Neural crest cell (in vitro differentiated cells): ENCODE measurements around the gene ISX. TPM values are rescaled to one million over a fixed set of nuclear protein-coding genes. Genes with fewer than 3 reads are reported as not detected.

ENCODE experiments used
- DNase-seq: peaks from one replicate; pipeline ENCODE4 v3.0.0; 2021; ENCODE audit warnings: low read depth, mixed read lengths, low spot score
- H3K27ac Mint-ChIP-seq: one replicate; pipeline ENCODE4 v1.8.0; 2021; ENCODE audit warnings: mild to moderate bottlenecking, mixed read lengths; ENCODE audit not compliant: unreplicated experiment
- H3K27me3 Mint-ChIP-seq: 2 replicates; pipeline ENCODE4 v1.8.0; 2021; ENCODE audit warnings: low read depth, mild to moderate bottlenecking, mixed read lengths
- H3K36me3 Mint-ChIP-seq: 2 replicates; pipeline ENCODE4 v1.8.0; 2021; ENCODE audit warnings: low read depth, mild to moderate bottlenecking, mixed read lengths
- H3K4me1 Mint-ChIP-seq: 2 replicates; pipeline ENCODE4 v1.8.0; 2021; ENCODE audit warnings: mixed read lengths
- H3K4me3 Mint-ChIP-seq: one replicate; pipeline ENCODE4 v1.8.0; 2021; ENCODE audit warnings: mild to moderate bottlenecking, mixed read lengths
- H3K9me3 Mint-ChIP-seq: 2 replicates; pipeline ENCODE4 v1.8.0; 2021; ENCODE audit warnings: mixed read lengths
- CTCF ChIP-seq: fragments of 200-600 bp; sonication (generic); conservative IDR thresholded peaks from 2 replicates; pipeline ENCODE4 v1.5.0; 2021; ENCODE audit warnings: antibody characterized with exemption, mild to moderate bottlenecking
- total RNA-seq: library from RNA; stranded (reverse); gene quantifications from 2 replicates; pipeline ENCODE4 v1.2.1, GENCODE V29; 2021

The ISX gene
- total RNA-seq, 1 donor from 2014 or later: not detected

GRCh38 chr22:35099883-35100282 lies 33.9 kb downstream of the ISX start:
- no peak for TF ChIP-seq CTCF
- Mint-ChIP-seq H3K27me3 (peaks cover 4% of the 10 kb centered on the region), H3K36me3 (no peaks in the 10 kb centered on the region), H3K4me3 (no peak overlapping the region), H3K4me1 (no peaks in the 10 kb centered on the region), H3K27ac (no peak overlapping the region), H3K9me3 (no peaks in the 10 kb centered on the region)
- DNase-seq: no peak

- H3K4me1 Mint-ChIP-seq: no peaks in the 10 kb centered on the region
- peak overlapping the region; percentile 20 for H3K27ac Mint-ChIP-seq
These were observed 36.7 kb downstream of the ISX start for GRCh38 chr22:35102663-35103062.

GRCh38 chr22:35103761-35104160 lies 37.8 kb downstream of the ISX start:
- Mint-ChIP-seq H3K4me1 (no peaks in the 10 kb centered on the region), H3K27ac (no peak overlapping the region), H3K4me3 (no peak overlapping the region), H3K27me3 (peaks cover 25% of the 10 kb centered on the region), H3K9me3 (no peaks in the 10 kb centered on the region), H3K36me3 (no peaks in the 10 kb centered on the region)
- no peak for DNase-seq
- TF ChIP-seq CTCF: no peak

More at GRCh38 chr22:35102663-35103062, 36.7 kb downstream of the ISX start:
- DNase-seq: no peak
- H3K36me3 Mint-ChIP-seq: no peaks in the 10 kb centered on the region
- H3K9me3 Mint-ChIP-seq: no peaks in the 10 kb centered on the region
- no peak overlapping the region for H3K4me3 Mint-ChIP-seq
- no peak for TF ChIP-seq CTCF
- H3K27me3 Mint-ChIP-seq: peaks cover 22% of the 10 kb centered on the region

- peaks cover 25% of the 10 kb centered on the region for H3K27me3 Mint-ChIP-seq
- no peak for DNase-seq
- H3K4me3 Mint-ChIP-seq: no peak overlapping the region
These were observed 38.5 kb downstream of the ISX start for GRCh38 chr22:35104491-35104890.

GRCh38 chr22:35109616-35110015 lies 43.7 kb downstream of the ISX start:
- no peak for DNase-seq
- no peak for TF ChIP-seq CTCF
- Mint-ChIP-seq H3K27ac (no peak overlapping the region), H3K36me3 (no peaks in the 10 kb centered on the region), H3K4me3 (no peak overlapping the region), H3K4me1 (no peaks in the 10 kb centered on the region), H3K9me3 (no peaks in the 10 kb centered on the region), H3K27me3 (peaks cover 24% of the 10 kb centered on the region)

More at GRCh38 chr22:35104491-35104890, 38.5 kb downstream of the ISX start:
- no peaks in the 10 kb centered on the region for H3K9me3 Mint-ChIP-seq
- no peak overlapping the region for H3K27ac Mint-ChIP-seq
- H3K4me1 Mint-ChIP-seq: no peaks in the 10 kb centered on the region
- no peak for TF ChIP-seq CTCF
- H3K36me3 Mint-ChIP-seq: no peaks in the 10 kb centered on the region

GRCh38 chr22:35111244-35111643 lies 45.3 kb downstream of the ISX start:
- Mint-ChIP-seq H3K27me3 (peaks cover 12% of the 10 kb centered on the region), H3K4me3 (no peak overlapping the region), H3K9me3 (no peaks in the 10 kb centered on the region), H3K4me1 (no peaks in the 10 kb centered on the region), H3K36me3 (no peaks in the 10 kb centered on the region), H3K27ac (no peak overlapping the region)
- DNase-seq: no peak
- TF ChIP-seq CTCF: no peak
